HCT116 (cell line): ENCODE data around the gene TMEM115. TPM values are rescaled to one million over a fixed set of nuclear protein-coding genes. Genes with fewer than 3 reads are reported as not detected.

Experiments
- ATAC-seq: fragments of 200-7000 bp; cut with Tn5 transposase; 2 replicates; pipeline ENCODE4 v1.9.1; 2020; ENCODE audit warnings: mild to moderate bottlenecking, moderate library complexity
- BruUV-seq: library from RNA; stranded (reverse); fragments of 400-500 nt; replicated peaks from 2 replicates; lab custom pipeline; 2021; lab: Mats Ljungman, UMichigan
- CTCF ChIA-PET: fragments of 300-600 bp; sonication (Branson Sonifier 250); formaldehyde crosslinking; loops from one replicate; lab custom pipeline; 2021; ENCODE audit warnings: antibody characterized with exemption; lab: Charles Lee
- POLR2A ChIA-PET: fragments of 300-600, 350-600 bp; sonication (Branson Sonifier 250); formaldehyde crosslinking; loops from one replicate; lab custom pipeline; 2021; ENCODE audit warnings: antibody characterized with exemption; lab: Charles Lee
- RAD21 ChIA-PET, 2 experiments: fragments of 300-600 bp; sonication (Branson Sonifier 250); formaldehyde crosslinking; loops; one replicate each; lab custom pipeline; 2023; ENCODE audit warnings: low total read pairs in 2 of 2; ENCODE audit not compliant: uncharacterized antibody in 2 of 2, unreplicated experiment in 2 of 2, low non-redundant PET in 1 of 2; lab: Charles Lee
- DNase-seq: peaks from one replicate; pipeline ENCODE4 v3.0.0-alpha.2; 2010; ENCODE audit warnings: low read depth, low spot score
- H2AFZ ChIP-seq: fragments of 200-600 bp; shearing (Covaris generic), sonication (generic); 2 replicates; pipeline ENCODE4 v1.6.1; 2017; ENCODE audit warnings: low read depth, mixed run types, mixed read lengths, antibody characterized with exemption, low read length; ENCODE audit not compliant: poor library complexity, severe bottlenecking
- H3K27ac ChIP-seq: 2 replicates; pipeline ENCODE4 v1.5.1; 2012; ENCODE audit warnings: low read depth, low read length
- H3K27me3 ChIP-seq: fragments of 200-600 bp; sonication (generic); 2 replicates; pipeline ENCODE4 v1.6.1; 2016; ENCODE audit warnings: mixed run types, low read length, mixed read lengths; ENCODE audit not compliant: insufficient read depth
- H3K36me3 ChIP-seq, 2 experiments: fragments of 200-500 bp in 1 of 2; fragments of 200-600 bp in 1 of 2; sonication (Bioruptor generic) in 1 of 2; sonication (generic) in 1 of 2; 2 replicates each; pipeline versions ENCODE4 v1.5.1 to v1.6.1; 2014 to 2016; ENCODE audit warnings: low read length in 2 of 2, inconsistent platforms in 1 of 2, mixed read lengths in 1 of 2, mixed run types in 1 of 2; ENCODE audit not compliant: insufficient read depth in 2 of 2, control insufficient read depth in 1 of 2
- H3K4me1 ChIP-seq, 2 experiments: fragments of 200-600 bp in 1 of 2; sonication (generic) in 1 of 2; 2 replicates each; pipeline versions ENCODE4 v1.5.1 to v1.6.1; 2012 to 2017; ENCODE audit warnings: low read length in 2 of 2, inconsistent platforms in 1 of 2, mild to moderate bottlenecking in 1 of 2, mixed read lengths in 1 of 2, mixed run types in 1 of 2, moderate library complexity in 1 of 2; ENCODE audit not compliant: insufficient read depth in 2 of 2, control insufficient read depth in 1 of 2
- H3K4me2 ChIP-seq: fragments of 200-600 bp; sonication (generic); 2 replicates; pipeline ENCODE4 v1.6.1; 2017; ENCODE audit warnings: mixed run types, low read length, mixed read lengths
- H3K4me3 ChIP-seq, 2 experiments: fragments of 200-600 bp in 1 of 2; sonication (generic) in 1 of 2; replicated peaks in 1 of 2; 2 replicates each; pipeline ENCODE4 v1.5.1; 2011 to 2016; ENCODE audit warnings: low read length in 2 of 2, control low read depth in 1 of 2, low read depth in 1 of 2, mild to moderate bottlenecking in 1 of 2, mixed read lengths in 1 of 2, mixed run types in 1 of 2
- H3K79me2 ChIP-seq: fragments of 200-600 bp; sonication (generic); 2 replicates; pipeline ENCODE4 v1.6.1; 2017; ENCODE audit warnings: mild to moderate bottlenecking, mixed run types, low read length, moderate library complexity, mixed read lengths; ENCODE audit not compliant: insufficient read depth
- H3K9ac ChIP-seq: fragments of 200-600 bp; sonication (generic); 2 replicates; pipeline ENCODE4 v1.6.1; 2016; ENCODE audit warnings: low read length, mixed read lengths
- H3K9me2 ChIP-seq: fragments of 200-600 bp; sonication (generic), shearing (Covaris generic); 2 replicates; pipeline ENCODE4 v1.6.1; 2017; ENCODE audit warnings: mixed run types, mild to moderate bottlenecking, moderate library complexity; ENCODE audit not compliant: insufficient read depth
- H3K9me3 ChIP-seq, 2 experiments: fragments of 200-500 bp in 1 of 2; fragments of 200-600 bp in 1 of 2; sonication (Bioruptor generic) in 1 of 2; sonication (generic) in 1 of 2; 2 replicates each; pipeline ENCODE4 v1.6.1; 2014 to 2017; ENCODE audit warnings: low read length in 2 of 2, mixed read lengths in 2 of 2, inconsistent platforms in 1 of 2, low read depth in 1 of 2, mild to moderate bottlenecking in 1 of 2, mixed run types in 1 of 2, moderate library complexity in 1 of 2; ENCODE audit not compliant: control insufficient read depth in 1 of 2, insufficient read depth in 1 of 2
- H4K20me1 ChIP-seq: fragments of 200-600 bp; sonication (generic), shearing (Covaris generic); 2 replicates; pipeline ENCODE4 v1.6.1; 2017; ENCODE audit warnings: mixed run types, mild to moderate bottlenecking, moderate library complexity; ENCODE audit not compliant: insufficient read depth
- CBX3 ChIP-seq: IDR thresholded peaks from 2 replicates; pipeline ENCODE4 v1.6.1; 2012; ENCODE audit warnings: low read depth
- CTCF ChIP-seq, 3 experiments: fragments of 200-600 bp in 1 of 3; sonication (generic) in 1 of 3; IDR thresholded peaks in 2 of 3; conservative IDR thresholded peaks in 1 of 3; 2 replicates each; pipeline ENCODE4 v1.5.1; 2012 to 2017; ENCODE audit warnings: low read depth in 2 of 3, low read length in 2 of 3, antibody characterized with exemption in 1 of 3, borderline replicate concordance in 1 of 3, control low read depth in 1 of 3, mild to moderate bottlenecking in 1 of 3, mixed read lengths in 1 of 3, mixed run types in 1 of 3, moderate library complexity in 1 of 3; ENCODE audit not compliant: insufficient read depth in 1 of 3
- ELF1 ChIP-seq: IDR thresholded peaks from 2 replicates; pipeline ENCODE4 v1.6.1; 2012; ENCODE audit warnings: low read depth, borderline replicate concordance
- EZH2 ChIP-seq: fragments of 200-600 bp; sonication (generic); IDR thresholded peaks from 2 replicates; pipeline ENCODE4 v1.6.1; 2017; ENCODE audit warnings: antibody characterized with exemption, mixed run types
- JUND ChIP-seq: IDR thresholded peaks from 2 replicates; pipeline ENCODE4 v1.6.1; 2012
- POLR2AphosphoS5 ChIP-seq: IDR thresholded peaks from 2 replicates; pipeline ENCODE4 v1.6.1; 2011; ENCODE audit warnings: mild to moderate bottlenecking, low read depth, low read length, moderate library complexity
- SIN3A ChIP-seq: IDR thresholded peaks from 2 replicates; pipeline ENCODE4 v1.6.1; 2012; ENCODE audit warnings: low read depth
- SP1 ChIP-seq: IDR thresholded peaks from 2 replicates; pipeline ENCODE4 v1.6.1; 2012; ENCODE audit warnings: low read depth
- TCF7L2 ChIP-seq: IDR thresholded peaks from 2 replicates; pipeline ENCODE4 v1.7.0; 2011; ENCODE audit warnings: borderline replicate concordance, inconsistent platforms; ENCODE audit not compliant: insufficient read depth, insufficient read length; ENCODE audit errors: extremely low read depth
- ZBTB33 ChIP-seq: IDR thresholded peaks from 2 replicates; pipeline ENCODE4 v1.6.1; 2011; ENCODE audit warnings: mild to moderate bottlenecking, low read length, moderate library complexity; ENCODE audit not compliant: insufficient replicate concordance; ENCODE audit errors: extremely low read depth
- ZFX ChIP-seq: fragments of 450-650 bp; IDR thresholded peaks from 2 replicates; pipeline ENCODE4 v1.6.1; 2017
- ZNF274 ChIP-seq: fragments of 200-500 bp; sonication (Bioruptor generic); IDR thresholded peaks from 2 replicates; pipeline ENCODE4 v1.6.1; 2014; ENCODE audit warnings: mild to moderate bottlenecking, low read depth, low read length, inconsistent platforms
- intact Hi-C: fragments of 100-400 bp; cut with micrococcal nuclease; formaldehyde crosslinking; loops from 2 replicates; pipeline ENCODE4 v1.10.0; 2022
- total RNA-seq: library from RNA; stranded (reverse); gene quantifications from one replicate; pipeline ENCODE4 v1.2.1, GENCODE V29; 2021; ENCODE audit not compliant: unreplicated experiment

The TMEM115 gene
- total RNA-seq, 1 experiment from 2014 or later = 24.6 TPM

DNA sequence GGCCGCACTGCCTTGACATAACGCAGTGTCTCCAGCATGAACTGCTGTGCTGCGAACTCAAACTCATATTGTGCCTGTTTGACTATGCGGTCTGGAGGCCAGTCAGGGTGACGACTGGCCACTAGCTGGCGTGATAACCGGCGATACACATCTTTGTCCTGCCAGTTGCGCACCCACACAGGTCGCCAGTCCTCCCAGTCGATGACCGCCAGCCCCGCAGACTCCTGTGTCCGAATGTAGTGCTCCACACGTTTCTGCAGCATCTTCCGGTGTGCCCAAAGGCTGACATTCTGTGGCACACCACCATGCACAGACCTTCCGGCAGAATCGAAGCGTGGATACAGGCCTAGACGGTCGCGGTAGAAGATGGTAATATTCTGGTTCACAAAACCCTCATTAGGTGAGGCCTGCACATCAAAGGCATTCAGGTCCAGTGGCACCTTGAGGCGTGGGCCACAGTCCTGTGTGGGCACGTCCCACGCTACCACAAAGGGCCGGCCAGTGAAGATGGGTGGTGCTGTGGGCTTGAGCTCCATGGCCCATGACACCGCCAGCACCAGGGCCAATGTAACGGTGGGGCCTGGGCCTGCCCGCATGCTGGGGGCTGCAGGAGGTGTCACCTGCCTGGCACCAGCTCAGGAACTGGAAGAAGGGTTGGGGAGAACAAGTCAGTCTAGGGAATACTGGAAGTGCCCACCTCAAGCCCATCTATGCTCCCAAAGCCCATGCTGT, 39.3 kb downstream of the TMEM115 start:
- peak overlapping the region; percentile 93 for H3K27ac ChIP-seq
- ChIA-PET RAD21 (interaction anchor here in 1 of 2 experiments (1.7 kb wide), 1 partner anchor 21 kb away, joined by 5 read pairs; the partner anchor contains the start of genes HYAL3 and NAA80), POLR2A (interaction anchor here (1.9 kb wide), 1 partner anchor 28 kb away, joined by 4 read pairs; the partner anchor contains the start of gene IFRD2), CTCF (no interaction called here)
- intact Hi-C loops = no loop called here
- H3K79me2 ChIP-seq = peaks cover 46% of the 10 kb centered on the region
- H3K27me3 ChIP-seq = no peaks in the 10 kb centered on the region
- BruUV-seq = no TSS peak
- peaks cover 64 to 90% of the 10 kb centered on the region in 2 experiments for H3K4me1 ChIP-seq
- no peaks in the 10 kb centered on the region for H3K9me2 ChIP-seq
- peaks cover 4 to 19% of the 10 kb centered on the region in 2 experiments; a peak in 1 of 4 replicates for H3K36me3 ChIP-seq
- peak overlapping the region; percentile 92 for H3K4me2 ChIP-seq
- no peak overlapping the region for H2AFZ ChIP-seq
- ATAC-seq = no peak
- no peaks in the 10 kb centered on the region for H3K9me3 ChIP-seq
- peak overlapping the region; percentile 64 to 92 for H3K4me3 ChIP-seq
- DNase-seq = no peak
- TF ChIP-seq POLR2AphosphoS5 = no peak
- no peak for TF ChIP-seq ZFX
- TF ChIP-seq CTCF (IDR thresholded peaks at IDR 0.05 in 2 of 3, conservative IDR thresholded peaks at IDR 0.05 in 1 of 3; ENCODE audit: borderline replicate concordance in 1 of 3, insufficient read depth in 1 of 3, low read depth in 2 of 3, low read length in 2 of 3) = peak in 2 of 3 experiments; percentile 21 to 41; a peak in 3 of 6 replicates
- peak; percentile 17 for TF ChIP-seq TCF7L2
- TF ChIP-seq ZNF274 = no peak
- TF ChIP-seq ZBTB33 = no peak
- TF ChIP-seq SP1 = no peak
- no peak for TF ChIP-seq JUND
- no peak for TF ChIP-seq EZH2
- TF ChIP-seq SIN3A = no peak
- no peak for TF ChIP-seq CBX3
- no peak for TF ChIP-seq ELF1
- H4K20me1 ChIP-seq = no peaks in the 10 kb centered on the region
- H3K9ac ChIP-seq = peak overlapping the region; percentile 88
